ENCODE measurements around the gene PGLYRP4.

DNA sequence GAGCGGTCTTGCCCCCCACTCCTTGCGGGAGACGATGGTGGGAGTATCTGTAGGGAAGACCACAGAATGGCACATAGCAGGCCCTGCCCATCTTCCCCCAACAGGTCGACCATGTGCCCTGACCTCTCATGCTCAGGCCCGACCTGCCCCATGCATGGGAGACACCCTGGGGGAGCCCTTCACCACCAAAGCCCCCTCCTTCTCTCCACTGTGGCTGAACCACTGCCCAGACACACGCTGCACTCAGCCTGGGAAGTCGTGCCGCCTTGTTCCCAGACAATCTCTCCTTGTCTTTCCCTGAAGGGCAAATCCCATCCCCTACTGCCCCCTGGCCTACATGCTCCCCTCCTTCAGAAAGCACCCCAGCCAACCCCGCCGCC, 41.4 kb downstream of the PGLYRP4 start:
- no peak for TF ChIP-seq CTCF (IDR thresholded peaks at IDR 0.05)
- no peak for TF ChIP-seq POLR2A (IDR thresholded peaks at IDR 0.05)

All from right lobe of liver (tissue), 4 donors.